H9 (cell line): ENCODE data around the gene CCDC142. TPM values are rescaled to one million over a fixed set of nuclear protein-coding genes. Genes with fewer than 3 reads are reported as not detected.

Source experiments
- DNase-seq: peaks from one replicate; pipeline ENCODE4 v3.0.0-alpha.2; 2017
- H2AFZ ChIP-seq: one replicate; pipeline ENCODE4 v1.6.1; 2013; ENCODE audit warnings: mild to moderate bottlenecking, low read length, control low read depth, moderate library complexity
- H2AK5ac ChIP-seq: 2 replicates; pipeline ENCODE4 v1.6.1; 2013; ENCODE audit warnings: low read length, control low read depth, mixed read lengths; ENCODE audit not compliant: insufficient read length
- H2BK120ac ChIP-seq: one replicate; pipeline ENCODE4 v1.6.1; 2013; ENCODE audit warnings: low read depth, mild to moderate bottlenecking, low read length, control low read depth, inconsistent platforms; ENCODE audit not compliant: poor library complexity, severe bottlenecking
- H2BK12ac ChIP-seq: 2 replicates; pipeline ENCODE4 v1.6.1; 2013; ENCODE audit warnings: low read length, control low read depth, mixed read lengths, low read depth; ENCODE audit not compliant: insufficient read length
- H2BK15ac ChIP-seq: 2 replicates; pipeline ENCODE4 v1.6.1; 2013; ENCODE audit warnings: low read depth, low read length, control low read depth
- H2BK20ac ChIP-seq: one replicate; pipeline ENCODE4 v1.6.1; 2013; ENCODE audit warnings: low read depth, mild to moderate bottlenecking, low read length, control low read depth, inconsistent platforms; ENCODE audit not compliant: poor library complexity, severe bottlenecking
- H2BK5ac ChIP-seq: 2 replicates; pipeline ENCODE4 v1.6.1; 2013; ENCODE audit warnings: low read length, control low read depth, mixed read lengths; ENCODE audit not compliant: insufficient read length
- H3K14ac ChIP-seq: 2 replicates; pipeline ENCODE4 v1.6.1; 2013; ENCODE audit warnings: low read length, control low read depth; ENCODE audit not compliant: insufficient read depth
- H3K18ac ChIP-seq: 2 replicates; pipeline ENCODE4 v1.6.1; 2013; ENCODE audit warnings: low read depth, mild to moderate bottlenecking, mixed read lengths, low read length, control low read depth; ENCODE audit not compliant: insufficient read length
- H3K23ac ChIP-seq: 2 replicates; pipeline ENCODE4 v1.6.1; 2013; ENCODE audit warnings: low read length, control low read depth, mixed read lengths, low read depth; ENCODE audit not compliant: insufficient read length
- H3K23me2 ChIP-seq: 2 replicates; pipeline ENCODE4 v1.6.1; 2013; ENCODE audit warnings: low read depth, mild to moderate bottlenecking, mixed read lengths, low read length, control low read depth; ENCODE audit not compliant: insufficient read length, poor library complexity, severe bottlenecking
- H3K27ac ChIP-seq: 2 replicates; pipeline ENCODE4 v1.5.1; 2013; ENCODE audit warnings: low read length, control low read depth, mixed read lengths, low read depth; ENCODE audit not compliant: insufficient read length
- H3K27me3 ChIP-seq: 2 replicates; pipeline ENCODE4 v1.6.1; 2013; ENCODE audit warnings: low read length, control low read depth, inconsistent platforms; ENCODE audit not compliant: insufficient read depth
- H3K4ac ChIP-seq: 2 replicates; pipeline ENCODE4 v1.6.1; 2013; ENCODE audit warnings: low read depth, mild to moderate bottlenecking, control low read depth, inconsistent platforms, low read length, moderate library complexity
- H3K4me1 ChIP-seq: 2 replicates; pipeline ENCODE4 v1.6.1; 2013; ENCODE audit warnings: low read length, control low read depth, inconsistent platforms; ENCODE audit not compliant: insufficient read depth
- H3K4me2 ChIP-seq: 2 replicates; pipeline ENCODE4 v1.6.1; 2013; ENCODE audit warnings: low read length, control low read depth, mixed read lengths; ENCODE audit not compliant: insufficient read length, insufficient read depth
- H3K56ac ChIP-seq: 2 replicates; pipeline ENCODE4 v1.6.1; 2013; ENCODE audit warnings: low read depth, mild to moderate bottlenecking, mixed read lengths, low read length, control low read depth; ENCODE audit not compliant: insufficient read length
- H3K79me1 ChIP-seq: 2 replicates; pipeline ENCODE4 v1.6.1; 2013; ENCODE audit warnings: low read depth, mild to moderate bottlenecking, moderate library complexity, low read length, control low read depth, inconsistent platforms; ENCODE audit not compliant: insufficient read depth, poor library complexity, severe bottlenecking
- H3K79me2 ChIP-seq: 2 replicates; pipeline ENCODE4 v1.6.1; 2013; ENCODE audit warnings: low read length, control low read depth, inconsistent platforms; ENCODE audit not compliant: insufficient read depth
- H3K9ac ChIP-seq: 2 replicates; pipeline ENCODE4 v1.6.1; 2013; ENCODE audit warnings: low read length, control low read depth, mixed read lengths; ENCODE audit not compliant: insufficient read length; ENCODE audit errors: extremely low read depth
- H3K9me3 ChIP-seq: one replicate; pipeline ENCODE4 v1.6.1; 2013; ENCODE audit warnings: low read depth, low read length, inconsistent platforms; ENCODE audit not compliant: control insufficient read depth
- H3T11ph ChIP-seq: one replicate; pipeline ENCODE4 v1.6.1; 2013; ENCODE audit warnings: mild to moderate bottlenecking, low read length, control low read depth, inconsistent platforms
- H4K20me1 ChIP-seq: one replicate; pipeline ENCODE4 v1.6.1; 2013; ENCODE audit not compliant: control insufficient read depth, insufficient read length, insufficient read depth
- H4K5ac ChIP-seq: 2 replicates; pipeline ENCODE4 v1.6.1; 2013; ENCODE audit warnings: low read depth, mild to moderate bottlenecking, mixed read lengths, low read length, control low read depth; ENCODE audit not compliant: insufficient read length
- H4K8ac ChIP-seq: replicated peaks from 2 replicates; pipeline ENCODE4 v1.6.1; 2013; ENCODE audit warnings: low read length, control low read depth, mixed read lengths, low read depth; ENCODE audit not compliant: insufficient read length
- H4K91ac ChIP-seq: 2 replicates; pipeline ENCODE4 v1.6.1; 2013; ENCODE audit warnings: low read depth, mild to moderate bottlenecking, moderate library complexity, mixed read lengths, low read length, control low read depth; ENCODE audit not compliant: insufficient read length
- H3K27ac Mint-ChIP-seq, 3 experiments: 2 replicates in 2 of 3; 3 replicates in 1 of 3; pipeline ENCODE4 v1.8.0; 2020 to 2021; ENCODE audit warnings: mixed read lengths in 3 of 3, mild to moderate bottlenecking in 1 of 3, moderate library complexity in 1 of 3
- H3K27me3 Mint-ChIP-seq: 2 replicates; pipeline ENCODE4 v1.8.0; 2021; ENCODE audit warnings: low read depth, mild to moderate bottlenecking, moderate library complexity, mixed read lengths
- H3K36me3 Mint-ChIP-seq, 3 experiments: 2 replicates in 2 of 3; 3 replicates in 1 of 3; pipeline ENCODE4 v1.8.0; 2020 to 2021; ENCODE audit warnings: low read depth in 3 of 3, mixed read lengths in 3 of 3; ENCODE audit not compliant: insufficient read depth in 1 of 3
- H3K4me1 Mint-ChIP-seq, 2 experiments: 2 replicates each; pipeline ENCODE4 v1.8.0; 2020; ENCODE audit warnings: mixed read lengths in 2 of 2
- H3K4me3 Mint-ChIP-seq, 2 experiments: 2 replicates in 1 of 2; 3 replicates in 1 of 2; pipeline ENCODE4 v1.8.0; 2020 to 2021; ENCODE audit warnings: mild to moderate bottlenecking in 2 of 2, mixed read lengths in 2 of 2, moderate library complexity in 1 of 2
- H3K9me3 Mint-ChIP-seq, 2 experiments: 2 replicates in 1 of 2; 3 replicates in 1 of 2; pipeline ENCODE4 v1.8.0; 2020; ENCODE audit warnings: mild to moderate bottlenecking in 2 of 2, mixed read lengths in 2 of 2, moderate library complexity in 1 of 2
- CTCF ChIP-seq: fragments of 200-600 bp; sonication (generic); conservative IDR thresholded peaks from 3 replicates; pipeline ENCODE4 v1.8.0; 2021; ENCODE audit warnings: antibody characterized with exemption, mild to moderate bottlenecking
- WGBS: extraction: QIAGEN DNeasy Blood & Tissue Kit; methylation state at CpG from one replicate; pipeline ENCODE4 v1.1.7; 2013; ENCODE audit warnings: missing lambda C conversion rate, low lambda C conversion rate, mixed read lengths; ENCODE audit not compliant: insufficient read length; ENCODE audit errors: extremely low coverage; 5-methylcytosine and 5-hydroxymethylcytosine counted together
- total RNA-seq: library from RNA; stranded (reverse); gene quantifications from 2 replicates; pipeline ENCODE4 v1.2.1, GENCODE V29; 2021

Gene CCDC142
- total RNA-seq, 1 experiment from 2014 or later, result 21.5 TPM

DNA sequence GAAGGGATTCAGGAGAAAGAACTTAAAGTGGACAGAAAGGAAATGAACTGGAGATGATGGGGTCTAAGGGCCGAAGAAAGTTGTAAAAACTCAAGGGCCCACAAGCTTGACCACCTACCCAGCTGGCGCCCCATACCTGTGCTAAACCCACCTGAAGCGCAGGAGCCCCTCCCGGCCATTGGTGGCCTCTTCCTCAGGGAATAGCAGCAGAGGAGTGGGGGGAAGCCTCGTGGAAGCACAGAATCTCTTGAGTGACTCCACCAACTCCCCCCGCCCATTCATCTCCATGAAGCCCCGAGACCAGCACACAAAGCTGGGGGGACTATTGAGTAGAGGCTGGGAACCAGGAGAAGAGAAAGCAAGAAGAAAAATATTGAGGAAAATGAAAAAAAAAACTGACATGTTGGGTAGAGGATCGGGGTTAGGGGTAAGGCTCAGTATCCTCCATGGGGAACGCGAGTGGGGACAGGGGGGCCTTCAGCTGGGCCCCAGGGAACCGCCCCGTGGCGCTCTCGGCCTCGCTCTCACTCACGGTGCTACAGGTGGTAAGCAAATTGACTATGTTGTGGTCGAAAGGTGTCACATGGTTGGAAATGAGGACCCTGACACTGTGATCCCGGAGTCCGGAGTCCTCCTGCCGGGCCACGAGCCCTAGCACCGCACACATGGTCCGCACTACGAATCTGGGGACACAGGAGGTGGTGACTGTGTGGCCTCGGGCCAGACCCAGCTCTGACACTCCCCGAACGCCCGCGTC lies 46.0 kb upstream of the CCDC142 start:
- Histone ChIP-seq H3K79me2 (peaks cover 4% of the 10 kb centered on the region; the same call in 1 of the 2 replicates), H3K27me3 (no peaks in the 10 kb centered on the region), H3K4me1 (peaks cover 4% of the 10 kb centered on the region; the same call in 1 of the 2 replicates), H3K79me1 (peaks cover 4% of the 10 kb centered on the region), H3K23me2 (peaks cover 15% of the 10 kb centered on the region), H3K23ac (no peak overlapping the region), H2BK120ac (no peak overlapping the region), H2BK20ac (no peak overlapping the region), H3K4ac (no peak overlapping the region), H4K91ac (no peak overlapping the region), H2AK5ac (no peak overlapping the region), H3K14ac (peak overlapping the region; percentile 84), H2BK15ac (no peak overlapping the region), H2BK12ac (no peak overlapping the region), H2BK5ac (no peak overlapping the region), H2AFZ (no peak overlapping the region), H3K27ac (no peak overlapping the region), H3K9ac (peak overlapping the region; percentile 86), H4K8ac (no peak overlapping the region), H3T11ph (no peak overlapping the region), H4K20me1 (no peaks in the 10 kb centered on the region), H3K9me3 (no peaks in the 10 kb centered on the region), H4K5ac (no peak overlapping the region), H3K56ac (no peak overlapping the region), H3K4me2 (peak overlapping the region; percentile 80), H3K18ac (no peak overlapping the region)
- Mint-ChIP-seq H3K4me1 (peaks cover 17 to 22% of the 10 kb centered on the region in 2 experiments), H3K36me3 (peaks cover 30 to 57% (median 43%) of the 10 kb centered on the region in 3 experiments), H3K27ac (peak overlapping the region; percentile 79 to 97 (median 93)), H3K9me3 (no peaks in the 10 kb centered on the region; a peak in 1 of 5 replicates), H3K4me3 (peak overlapping the region; percentile 98 to 99), H3K27me3 (peaks cover 6% of the 10 kb centered on the region)
- no peak for TF ChIP-seq CTCF
- WGBS, result no CpG with 5 or more reads among the region's 29 CpGs
- no peak for DNase-seq
